CD14-positive monocyte (primary cell): ENCODE results near the gene IGF1R. TPM values are rescaled to one million over a fixed set of nuclear protein-coding genes. Genes with fewer than 3 reads are reported as not detected.

Experiments used
- DNase-seq, 3 donors: peaks; one replicate each; pipeline ENCODE4 v3.0.0-alpha.2; 2011 to 2022
- H2AFZ ChIP-seq: 2 replicates; pipeline ENCODE4 v1.6.0; 2012; ENCODE audit warnings: mild to moderate bottlenecking, low read depth, low read length, inconsistent platforms; ENCODE audit not compliant: insufficient read depth, poor library complexity, severe bottlenecking
- H3K27ac ChIP-seq, 2 donors: 1 replicate in 1 of 2; 2 replicates in 1 of 2; pipeline ENCODE4 v1.5.1; 2012 to 2013; ENCODE audit warnings: low read length in 2 of 2, control low read depth in 1 of 2, inconsistent platforms in 1 of 2, low read depth in 1 of 2, mild to moderate bottlenecking in 1 of 2
- H3K27me3 ChIP-seq, 2 donors: one replicate each; pipeline versions ENCODE4 v1.6.0 to v1.6.1; 2011 to 2013; ENCODE audit warnings: low read length in 2 of 2; ENCODE audit not compliant: control insufficient read depth in 2 of 2, insufficient read depth in 2 of 2
- H3K36me3 ChIP-seq, 2 donors: replicated peaks in 1 of 2; 1 replicate in 1 of 2; 2 replicates in 1 of 2; pipeline versions ENCODE4 v1.5.1 to v1.6.1; 2012 to 2013; ENCODE audit warnings: low read length in 2 of 2, control low read depth in 1 of 2, inconsistent platforms in 1 of 2, mild to moderate bottlenecking in 1 of 2; ENCODE audit not compliant: insufficient read depth in 2 of 2, control insufficient read depth in 1 of 2
- H3K4me1 ChIP-seq, 2 donors: 1 replicate in 1 of 2; 2 replicates in 1 of 2; pipeline versions ENCODE4 v1.5.1 to v1.6.1; 2012 to 2013; ENCODE audit warnings: low read length in 2 of 2, control low read depth in 1 of 2, inconsistent platforms in 1 of 2, mild to moderate bottlenecking in 1 of 2, moderate library complexity in 1 of 2; ENCODE audit not compliant: insufficient read depth in 2 of 2, control insufficient read depth in 1 of 2
- H3K4me2 ChIP-seq: replicated peaks from 2 replicates; pipeline ENCODE3; 2012; ENCODE audit warnings: low read length, moderate library complexity, mild to moderate bottlenecking; ENCODE audit not compliant: poor library complexity, severe bottlenecking; ENCODE audit errors: extremely low read depth
- H3K4me3 ChIP-seq, 3 experiments: fragments of 200-600 bp in 1 of 3; sonication (generic) in 1 of 3; replicated peaks in 1 of 3; 1 replicate in 2 of 3; 2 replicates in 1 of 3; pipeline ENCODE4 v1.5.1; 2011 to 2013; ENCODE audit warnings: low read length in 3 of 3, mild to moderate bottlenecking in 3 of 3, control low read depth in 2 of 3, low read depth in 2 of 3, inconsistent platforms in 1 of 3, moderate library complexity in 1 of 3
- H3K79me2 ChIP-seq: 2 replicates; pipeline ENCODE4 v1.6.0; 2012; ENCODE audit warnings: mild to moderate bottlenecking, control low read depth, inconsistent platforms, low read length, moderate library complexity; ENCODE audit not compliant: insufficient read depth
- H3K9ac ChIP-seq: 2 replicates; pipeline ENCODE4 v1.6.0; 2017; ENCODE audit warnings: low read length, mild to moderate bottlenecking; ENCODE audit not compliant: insufficient read depth, poor library complexity, severe bottlenecking
- H3K9me3 ChIP-seq, 2 donors: replicated peaks in 1 of 2; 1 replicate in 1 of 2; 2 replicates in 1 of 2; pipeline versions ENCODE4 v1.5.1 to v1.6.1; 2012 to 2013; ENCODE audit warnings: low read length in 2 of 2, control low read depth in 1 of 2; ENCODE audit not compliant: control insufficient read depth in 1 of 2, insufficient read depth in 1 of 2
- H4K20me1 ChIP-seq: 2 replicates; pipeline ENCODE4 v1.6.0; 2012; ENCODE audit warnings: mild to moderate bottlenecking, low read length, control low read depth, moderate library complexity; ENCODE audit not compliant: insufficient read depth
- H3K27ac Mint-ChIP-seq, 7 donors: one replicate each; pipeline ENCODE4 v1.8.0; 2020; ENCODE audit warnings: mild to moderate bottlenecking in 7 of 7, mixed read lengths in 7 of 7, moderate library complexity in 6 of 7, inconsistent platforms in 2 of 7
- H3K27me3 Mint-ChIP-seq, 3 donors: one replicate each; pipeline ENCODE4 v1.8.0; 2021 to 2022; ENCODE audit warnings: low read depth in 3 of 3, mild to moderate bottlenecking in 3 of 3, mixed read lengths in 3 of 3, moderate library complexity in 3 of 3, inconsistent platforms in 1 of 3
- H3K36me3 Mint-ChIP-seq, 2 donors: one replicate each; pipeline ENCODE4 v1.8.0; 2020; ENCODE audit warnings: mixed read lengths in 2 of 2, inconsistent platforms in 1 of 2, mild to moderate bottlenecking in 1 of 2
- H3K4me1 Mint-ChIP-seq: one replicate; pipeline ENCODE4 v1.8.0; 2020; ENCODE audit warnings: mild to moderate bottlenecking, mixed read lengths
- H3K4me3 Mint-ChIP-seq, 2 donors: one replicate each; pipeline ENCODE4 v1.8.0; 2020; ENCODE audit warnings: mild to moderate bottlenecking in 2 of 2, mixed read lengths in 2 of 2, moderate library complexity in 1 of 2
- H3K9me3 Mint-ChIP-seq, 7 donors: one replicate each; pipeline ENCODE4 v1.8.0; 2020 to 2022; ENCODE audit warnings: mixed read lengths in 7 of 7, mild to moderate bottlenecking in 6 of 7, moderate library complexity in 6 of 7, inconsistent platforms in 2 of 7
- WGBS: methylation state at CpG from one replicate; pipeline ENCODE4 v1.1.5; 2013; ENCODE audit warnings: missing lambda C conversion rate; ENCODE audit not compliant: insufficient coverage; 5-methylcytosine and 5-hydroxymethylcytosine counted together
- intact Hi-C, 2 donors: fragments of 100-400 bp; cut with micrococcal nuclease; formaldehyde crosslinking; loops; one replicate each; pipeline versions ENCODE4 v1.15.0 to v1.15.1; 2023
- polyA plus RNA-seq, 3 donors: library from polyadenylated mRNA; depleted of rRNA in 1 of 3; unstranded in 2 of 3; stranded (reverse) in 1 of 3; fragments of 300-500 nt in 2 of 3; fragments of >200 nt in 1 of 3; fragmentation: Illumina TruSeq in 2 of 3; gene quantifications; 1 replicate in 2 of 3; 2 replicates in 1 of 3; pipeline ENCODE4 v1.2.3, GENCODE V29; 2012 to 2021
- TF ChIP-seq, protein P1 (sequence below): fragments of 200-600 bp; IDR thresholded peaks from one replicate; pipeline ENCODE4 v1.8.0; 2022; ENCODE audit warnings: antibody characterized with exemption, mild to moderate bottlenecking

The IGF1R gene
- polyA plus RNA-seq, 3 donors: 0.35 to 4.9 (median 0.67) TPM

DNA sequence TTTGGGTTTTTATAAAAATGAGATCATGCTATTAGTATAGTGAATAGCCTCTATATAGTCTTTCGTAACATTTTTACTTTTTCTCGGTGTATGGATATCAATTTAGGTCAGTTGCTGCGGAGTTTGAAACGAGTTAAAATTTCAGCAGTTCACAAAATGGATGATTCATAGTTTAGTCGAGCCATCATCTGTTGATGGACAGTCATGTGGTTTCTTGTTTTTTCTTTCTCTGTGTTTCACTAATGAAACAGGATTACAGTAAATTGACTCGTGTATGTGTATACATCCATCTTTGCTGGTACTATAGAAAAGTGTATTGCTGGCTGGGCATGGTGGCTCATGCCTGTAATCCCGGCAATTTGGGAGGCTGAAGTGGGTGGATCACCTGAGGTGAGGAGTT lies 106.8 kb downstream of the IGF1R start:
- peaks cover 85% of the 10 kb centered on the region for H3K79me2 ChIP-seq
- no peak overlapping the region for H3K4me2 ChIP-seq
- Mint-ChIP-seq H3K36me3 (no peaks in the 10 kb centered on the region), H3K9me3 (no peaks in the 10 kb centered on the region), H3K27me3 (peaks cover 0 to 2% (median 0%) of the 10 kb centered on the region in 3 donors), H3K27ac (no peak overlapping the region), H3K4me3 (no peak overlapping the region), H3K4me1 (peaks cover 20% of the 10 kb centered on the region)
- no peaks in the 10 kb centered on the region for H3K9me3 ChIP-seq
- TF ChIP-seq, protein P1, sequence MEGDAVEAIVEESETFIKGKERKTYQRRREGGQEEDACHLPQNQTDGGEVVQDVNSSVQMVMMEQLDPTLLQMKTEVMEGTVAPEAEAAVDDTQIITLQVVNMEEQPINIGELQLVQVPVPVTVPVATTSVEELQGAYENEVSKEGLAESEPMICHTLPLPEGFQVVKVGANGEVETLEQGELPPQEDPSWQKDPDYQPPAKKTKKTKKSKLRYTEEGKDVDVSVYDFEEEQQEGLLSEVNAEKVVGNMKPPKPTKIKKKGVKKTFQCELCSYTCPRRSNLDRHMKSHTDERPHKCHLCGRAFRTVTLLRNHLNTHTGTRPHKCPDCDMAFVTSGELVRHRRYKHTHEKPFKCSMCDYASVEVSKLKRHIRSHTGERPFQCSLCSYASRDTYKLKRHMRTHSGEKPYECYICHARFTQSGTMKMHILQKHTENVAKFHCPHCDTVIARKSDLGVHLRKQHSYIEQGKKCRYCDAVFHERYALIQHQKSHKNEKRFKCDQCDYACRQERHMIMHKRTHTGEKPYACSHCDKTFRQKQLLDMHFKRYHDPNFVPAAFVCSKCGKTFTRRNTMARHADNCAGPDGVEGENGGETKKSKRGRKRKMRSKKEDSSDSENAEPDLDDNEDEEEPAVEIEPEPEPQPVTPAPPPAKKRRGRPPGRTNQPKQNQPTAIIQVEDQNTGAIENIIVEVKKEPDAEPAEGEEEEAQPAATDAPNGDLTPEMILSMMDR: no peak
- DNase-seq: no peak
- no peak overlapping the region for H2AFZ ChIP-seq
- intact Hi-C loops: no loop called here
- no peak overlapping the region for H3K4me3 ChIP-seq
- H3K36me3 ChIP-seq: no peaks in the 10 kb centered on the region
- WGBS: 75% methylated on average over 4 of the region's 7 CpGs
- H3K27ac ChIP-seq: no peak overlapping the region
- no peak overlapping the region for H3K9ac ChIP-seq
- peaks cover 7 to 17% of the 10 kb centered on the region in 2 donors for H3K4me1 ChIP-seq
- H4K20me1 ChIP-seq: peaks cover 70% of the 10 kb centered on the region
- no peaks in the 10 kb centered on the region for H3K27me3 ChIP-seq

DNA sequence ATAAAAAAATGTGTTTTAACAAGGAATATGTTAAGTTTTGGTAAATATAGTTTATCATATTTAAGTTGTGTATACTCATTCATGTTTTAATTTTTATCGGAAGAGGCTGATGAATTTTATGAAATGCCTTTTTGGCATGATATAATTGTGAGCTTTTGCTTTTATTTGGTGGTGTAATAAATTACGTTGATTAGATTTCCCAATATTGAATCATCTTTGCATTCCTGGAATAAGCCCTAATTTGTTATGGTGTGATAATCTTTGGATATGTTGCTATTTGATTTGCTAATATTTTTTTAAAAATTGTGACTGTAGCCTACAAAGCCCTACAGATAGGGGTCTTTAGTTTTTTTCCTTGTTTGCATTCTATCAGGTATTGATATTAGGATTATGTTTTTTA lies 107.4 kb downstream of the IGF1R start:
- Histone ChIP-seq H3K4me3 (no peak overlapping the region), H3K4me1 (peaks cover 7 to 17% of the 10 kb centered on the region in 2 donors), H3K9ac (no peak overlapping the region), H2AFZ (no peak overlapping the region), H3K36me3 (no peaks in the 10 kb centered on the region), H3K79me2 (peaks cover 85% of the 10 kb centered on the region), H3K27me3 (no peaks in the 10 kb centered on the region), H3K4me2 (no peak overlapping the region), H3K9me3 (no peaks in the 10 kb centered on the region), H4K20me1 (peaks cover 70% of the 10 kb centered on the region), H3K27ac (no peak overlapping the region)
- H3K4me3 Mint-ChIP-seq: no peak overlapping the region
- no CpG with 5 or more reads among the region's 2 CpGs for WGBS
- H3K4me1 Mint-ChIP-seq: peaks cover 20% of the 10 kb centered on the region
- intact Hi-C loops: no loop called here
- H3K9me3 Mint-ChIP-seq: no peaks in the 10 kb centered on the region
- peaks cover 0 to 2% (median 0%) of the 10 kb centered on the region in 3 donors for H3K27me3 Mint-ChIP-seq
- no peak overlapping the region for H3K27ac Mint-ChIP-seq
- DNase-seq: no peak
- H3K36me3 Mint-ChIP-seq: no peaks in the 10 kb centered on the region
- TF ChIP-seq, protein P1: no peak
